ENCODE data around the gene METRNL.
"Not testable (repeated sequence)": the region's sequence is repeated elsewhere in the genome, so short reads cannot be mapped to it uniquely, and the experiment has no call there.

Gene METRNL

DNA sequence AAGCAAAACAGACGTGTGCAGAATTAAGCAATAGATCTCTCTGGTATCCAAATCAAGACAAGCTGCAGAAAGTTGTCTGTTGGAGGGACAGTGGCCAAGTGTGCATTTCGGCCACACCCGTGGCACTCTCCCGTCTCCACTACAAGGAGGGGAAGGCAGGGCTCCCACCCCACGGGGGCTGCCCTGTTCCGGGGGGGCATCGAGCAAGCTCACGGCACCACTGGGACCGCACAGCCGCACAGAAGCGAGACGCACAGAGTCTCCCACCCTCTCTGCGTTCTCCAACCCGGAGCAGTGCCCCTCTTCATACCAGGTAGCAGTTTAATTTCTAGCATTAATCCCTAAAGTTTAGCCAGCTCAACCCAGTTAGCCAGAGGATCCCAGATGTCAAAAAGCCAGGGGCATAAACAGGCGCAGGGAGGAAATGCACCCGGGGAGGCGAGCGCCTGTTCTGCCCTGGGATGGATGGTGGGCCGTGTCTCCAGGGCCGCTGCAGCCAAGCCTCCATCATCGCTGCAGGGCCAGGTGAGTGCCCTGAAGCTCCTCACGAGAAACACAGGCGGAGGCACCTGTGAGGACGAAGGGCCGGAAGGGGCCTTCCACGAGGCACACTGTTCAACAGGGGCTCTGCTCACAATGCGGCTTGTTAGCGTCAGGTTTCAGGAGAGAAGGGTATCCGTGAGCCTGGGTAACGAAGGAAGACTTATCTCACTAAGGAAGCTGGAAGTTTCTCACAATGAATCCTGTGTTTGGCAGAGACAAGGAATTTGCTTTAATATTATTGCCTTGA, 42.1 kb upstream of the METRNL start:
- Histone ChIP-seq H4K20me1 (0 out of 22 replicates have a peak, but pooled peaks cover 0 to 6% (median 0%) of the 10 kb centered on the region in 11 experiments), H3K9me3 (replicated peaks in 1 of 11) (peaks cover 35 to 60% (median 50%) of the 10 kb centered on the region in 11 experiments), H3K27ac (no peak overlapping the region), H3K4me1 (no peaks in the 10 kb centered on the region), H3K36me3 (peaks cover 34 to 82% (median 72%) of the 10 kb centered on the region in 11 experiments), H3K4me3 (no peak overlapping the region), H3K4me2 (no peak overlapping the region), H3K27me3 (no peaks in the 10 kb centered on the region), H3K9ac (no peak overlapping the region)
- no peak for TF ChIP-seq Cebpa-rat (IDR thresholded peaks at IDR 0.05)

DNA sequence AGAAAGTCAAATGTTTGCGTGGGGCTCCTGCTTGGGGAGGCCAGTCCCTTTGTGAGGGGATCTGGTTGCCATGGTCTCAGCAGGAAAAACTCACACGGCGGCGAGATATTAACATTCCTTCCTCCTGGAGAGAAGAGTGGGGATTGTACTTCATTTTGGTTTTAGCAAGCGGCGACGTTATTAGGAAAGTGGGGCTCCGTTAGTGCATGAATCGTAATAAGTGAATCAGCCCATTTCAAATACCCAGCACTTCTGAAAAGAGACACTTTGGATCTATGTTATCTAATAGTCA, 41.6 kb upstream of the METRNL start:
- peaks cover 40 to 63% (median 55%) of the 10 kb centered on the region in 11 experiments for H3K9me3 ChIP-seq (replicated peaks in 1 of 11)
- TF ChIP-seq Cebpa-rat (IDR thresholded peaks at IDR 0.05) = no peak
- H3K27ac ChIP-seq = no peak overlapping the region
- H3K9ac ChIP-seq = no peak overlapping the region
- no peaks in the 10 kb centered on the region for H3K27me3 ChIP-seq
- H3K36me3 ChIP-seq = peaks cover 34 to 83% (median 75%) of the 10 kb centered on the region in 11 experiments
- H3K4me3 ChIP-seq = no peak overlapping the region
- no peaks in the 10 kb centered on the region for H3K4me1 ChIP-seq
- H3K4me2 ChIP-seq = no peak overlapping the region
- 0 out of 22 replicates have a peak, but pooled peaks cover 0 to 6% (median 0%) of the 10 kb centered on the region in 11 experiments for H4K20me1 ChIP-seq

DNA sequence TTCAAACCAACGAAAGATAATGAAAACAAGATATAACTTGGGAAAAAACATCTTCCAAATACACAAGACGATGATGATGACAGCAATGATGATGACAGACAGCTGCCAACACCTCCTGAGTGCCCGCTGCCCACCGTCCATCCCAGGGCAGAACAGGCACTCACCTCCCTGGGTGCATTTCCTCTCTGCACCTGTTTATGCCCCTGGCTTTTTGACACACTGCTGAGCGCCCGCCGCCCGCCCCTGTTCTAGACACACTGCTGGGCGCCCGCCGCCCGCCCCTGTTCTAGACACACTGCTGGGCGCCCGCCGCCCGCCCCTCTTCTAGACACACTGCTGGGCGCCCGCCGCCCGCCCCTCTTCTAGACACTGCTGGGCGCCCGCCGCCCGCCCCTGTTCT, 40.4 kb upstream of the METRNL start:
- not testable (repeated sequence) for H3K27me3 ChIP-seq, H3K27ac ChIP-seq, H4K20me1 ChIP-seq, H3K9ac ChIP-seq, H3K4me2 ChIP-seq, H3K4me1 ChIP-seq, H3K4me3 ChIP-seq
- Histone ChIP-seq H3K9me3 (replicated peaks in 1 of 11) (peaks cover 44 to 67% (median 64%) of the 10 kb centered on the region in 11 experiments), H3K36me3 (peaks cover 34 to 89% (median 76%) of the 10 kb centered on the region in 11 experiments)

DNA sequence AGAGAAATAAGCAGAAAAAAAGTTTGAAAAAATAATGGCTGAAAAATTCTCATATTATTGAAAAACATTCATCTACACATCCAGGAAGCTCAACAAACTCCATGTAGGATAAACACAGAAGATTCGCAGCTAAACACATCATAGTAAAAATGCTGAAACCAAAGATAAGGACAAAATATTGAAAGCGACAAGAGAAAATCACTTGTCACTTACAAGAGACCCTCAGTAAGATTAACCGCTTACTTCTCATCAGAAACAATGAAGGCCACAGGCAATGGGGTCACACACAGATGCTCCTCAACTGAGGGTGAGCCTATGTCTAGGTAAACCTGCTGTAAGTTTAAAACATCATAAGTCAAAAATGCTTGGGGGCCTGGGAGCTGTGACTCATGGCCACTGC, 38.1 kb upstream of the METRNL start:
- no peak overlapping the region for H3K27ac ChIP-seq
- 0 out of 22 replicates have a peak, but pooled peaks cover 0 to 6% (median 0%) of the 10 kb centered on the region in 11 experiments for H4K20me1 ChIP-seq
- H3K4me2 ChIP-seq = no peak overlapping the region
- H3K27me3 ChIP-seq = no peaks in the 10 kb centered on the region
- no peak overlapping the region for H3K9ac ChIP-seq
- H3K4me1 ChIP-seq = peaks cover 0 to 9% (median 0%) of the 10 kb centered on the region in 10 experiments; a peak in 6 of 20 replicates
- H3K4me3 ChIP-seq = 0 out of 20 replicates have a peak overlapping the region, but pooled peaks of 1 of the 10 experiments have one; percentile 9
- peaks cover 24 to 87% (median 63%) of the 10 kb centered on the region in 11 experiments for H3K36me3 ChIP-seq
- TF ChIP-seq Cebpa-rat (IDR thresholded peaks at IDR 0.05) = no peak
- H3K9me3 ChIP-seq (replicated peaks in 1 of 11) = peaks cover 37 to 65% (median 55%) of the 10 kb centered on the region in 11 experiments

- H3K9me3 ChIP-seq (replicated peaks in 1 of 11) = peaks cover 43 to 74% (median 66%) of the 10 kb centered on the region in 11 experiments
- no peak for TF ChIP-seq Cebpa-rat (IDR thresholded peaks at IDR 0.05)
- H3K9ac ChIP-seq = no peak overlapping the region
- no peaks in the 10 kb centered on the region for H3K27me3 ChIP-seq
- H3K4me2 ChIP-seq = no peak overlapping the region
- H4K20me1 ChIP-seq = no peaks in the 10 kb centered on the region
- peaks cover 0 to 13% (median 0%) of the 10 kb centered on the region in 10 experiments; a peak in 6 of 20 replicates for H3K4me1 ChIP-seq
- no peak overlapping the region; a peak in 1 of 20 replicates for H3K4me3 ChIP-seq
- peaks cover 20 to 85% (median 60%) of the 10 kb centered on the region in 11 experiments for H3K36me3 ChIP-seq
- H3K27ac ChIP-seq = no peak overlapping the region
These were observed 36.8 kb upstream of the METRNL start for GRCh38 chr17:83042522-83043158.

- not testable (repeated sequence) for H3K27ac ChIP-seq, H3K4me3 ChIP-seq, H4K20me1 ChIP-seq, H3K27me3 ChIP-seq, H3K9ac ChIP-seq
- Histone ChIP-seq H3K4me1 (peaks cover 17 to 31% (median 18%) of the 10 kb centered on the region in 10 experiments), H3K4me2 (peak overlapping the region in 3 of 11 experiments; percentile 10 to 31 (median 16); a peak in 1 of 22 replicates), H3K9me3 (replicated peaks in 1 of 11) (peaks cover 43 to 80% (median 71%) of the 10 kb centered on the region in 11 experiments), H3K36me3 (peaks cover 17 to 77% (median 60%) of the 10 kb centered on the region in 11 experiments)
These were observed 34.9 kb upstream of the METRNL start for GRCh38 chr17:83044479-83044878.

- TF ChIP-seq Cebpa-rat (IDR thresholded peaks at IDR 0.05) = no peak
These were observed 32.8 kb upstream of the METRNL start for GRCh38 chr17:83046448-83047181.

DNA sequence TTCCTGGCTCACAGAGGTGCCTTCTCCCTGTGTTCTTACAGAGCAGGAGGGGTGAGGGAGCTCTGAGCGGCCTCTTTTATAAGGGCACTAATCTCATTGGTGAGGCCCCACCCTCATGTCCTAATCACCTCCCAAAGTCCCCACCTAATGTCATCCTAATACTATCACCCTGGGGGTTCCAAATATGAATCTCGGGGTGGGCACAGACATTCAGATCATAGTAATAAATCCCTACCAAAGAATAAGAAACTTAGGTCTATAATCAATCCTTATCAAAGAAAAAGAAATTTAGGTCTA, 32.3 kb upstream of the METRNL start:
- H3K4me1 ChIP-seq = peaks cover 22 to 48% (median 36%) of the 10 kb centered on the region in 10 experiments
- peak overlapping the region in 2 of 10 experiments; percentile 36 to 40; a peak in 1 of 20 replicates for H3K4me3 ChIP-seq
- peaks cover 6 to 50% (median 34%) of the 10 kb centered on the region in 11 experiments for H3K36me3 ChIP-seq
- H3K9me3 ChIP-seq (replicated peaks in 1 of 11) = peaks cover 16 to 60% (median 45%) of the 10 kb centered on the region in 11 experiments
- no peaks in the 10 kb centered on the region for H3K27me3 ChIP-seq
- no peaks in the 10 kb centered on the region for H4K20me1 ChIP-seq
- no peak overlapping the region for H3K9ac ChIP-seq
- no peak overlapping the region for H3K4me2 ChIP-seq
- H3K27ac ChIP-seq = peak overlapping the region in 2 of 11 experiments; percentile 20 to 32; a peak in 3 of 22 replicates
- TF ChIP-seq Cebpa-rat (IDR thresholded peaks at IDR 0.05) = no peak

More at GRCh38 chr17:83046448-83047181, 32.8 kb upstream of the METRNL start:
- Histone ChIP-seq H3K36me3 (peaks cover 11 to 56% (median 39%) of the 10 kb centered on the region in 11 experiments), H3K9me3 (replicated peaks in 1 of 11) (peaks cover 21 to 66% (median 50%) of the 10 kb centered on the region in 11 experiments), H3K4me2 (no peak overlapping the region), H3K27me3 (no peaks in the 10 kb centered on the region), H3K4me1 (peaks cover 20 to 46% (median 33%) of the 10 kb centered on the region in 10 experiments), H3K9ac (no peak overlapping the region), H4K20me1 (no peaks in the 10 kb centered on the region), H3K27ac (peak overlapping the region in 2 of 11 experiments; percentile 20 to 32; a peak in 3 of 22 replicates), H3K4me3 (peak overlapping the region in 3 of 10 experiments; percentile 2 to 40 (median 36); a peak in 1 of 20 replicates)

DNA sequence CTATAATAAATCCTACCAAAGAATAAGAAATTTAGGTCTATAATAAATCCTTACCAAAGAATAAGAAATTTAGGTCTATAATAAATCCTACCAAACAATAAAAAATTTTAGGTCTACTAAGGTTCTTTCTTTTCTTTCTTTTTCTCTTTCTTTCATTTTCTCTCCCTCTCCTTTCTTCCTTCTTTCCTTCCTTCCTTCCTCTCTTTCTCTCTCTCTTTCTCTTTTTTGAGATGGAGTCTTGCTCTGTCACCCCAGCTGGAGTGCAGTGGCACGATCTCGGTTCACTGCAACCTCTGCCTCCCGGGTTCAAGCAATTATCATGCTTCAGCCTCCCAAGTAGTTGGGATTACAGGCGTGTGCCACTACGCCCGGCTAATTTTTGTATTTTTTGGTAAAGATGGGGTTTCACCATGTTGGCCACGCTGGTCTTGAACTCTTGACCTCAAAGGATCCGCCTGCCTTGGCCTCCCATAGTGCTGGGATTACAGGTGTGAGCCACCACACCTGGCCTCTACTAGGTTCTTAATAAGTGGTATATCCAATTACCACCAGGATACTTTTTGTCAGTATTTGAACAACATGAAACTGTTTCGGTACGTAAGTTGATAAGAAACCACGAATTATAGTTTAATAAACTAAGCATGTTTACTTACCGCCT, 31.5 kb upstream of the METRNL start:
- H3K27ac ChIP-seq = peak overlapping the region; percentile 50 to 92 (median 80); a peak in 21 of 22 replicates
- peak overlapping the region in 8 of 11 experiments; percentile 26 to 77 (median 64); a peak in 13 of 22 replicates for H3K9ac ChIP-seq
- peak overlapping the region; percentile 28 to 89 (median 71) for H3K4me2 ChIP-seq
- peaks cover 8 to 52% (median 37%) of the 10 kb centered on the region in 11 experiments; a peak in 21 of 22 replicates for H3K9me3 ChIP-seq (replicated peaks in 1 of 11)
- not testable (repeated sequence) for H3K27me3 ChIP-seq, H4K20me1 ChIP-seq
- H3K36me3 ChIP-seq = peaks cover 5 to 42% (median 26%) of the 10 kb centered on the region in 11 experiments; a peak in 21 of 22 replicates
- peaks cover 29 to 56% (median 43%) of the 10 kb centered on the region in 10 experiments for H3K4me1 ChIP-seq
- H3K4me3 ChIP-seq = peak overlapping the region in 5 of 10 experiments; percentile 12 to 37 (median 22); a peak in 4 of 20 replicates

Measured in BLaER1 treated with 17β-estradiol and CSF1 and Interleukin-3, amounts not matched to agents 10 nM and 100 nM (cell line).